ENCODE measurements around the gene FAM90A26.
"Not testable (repeated sequence)": the region's sequence is repeated elsewhere in the genome, so short reads cannot be mapped to it uniquely, and the experiment has no call there.

Gene FAM90A26, protein sequence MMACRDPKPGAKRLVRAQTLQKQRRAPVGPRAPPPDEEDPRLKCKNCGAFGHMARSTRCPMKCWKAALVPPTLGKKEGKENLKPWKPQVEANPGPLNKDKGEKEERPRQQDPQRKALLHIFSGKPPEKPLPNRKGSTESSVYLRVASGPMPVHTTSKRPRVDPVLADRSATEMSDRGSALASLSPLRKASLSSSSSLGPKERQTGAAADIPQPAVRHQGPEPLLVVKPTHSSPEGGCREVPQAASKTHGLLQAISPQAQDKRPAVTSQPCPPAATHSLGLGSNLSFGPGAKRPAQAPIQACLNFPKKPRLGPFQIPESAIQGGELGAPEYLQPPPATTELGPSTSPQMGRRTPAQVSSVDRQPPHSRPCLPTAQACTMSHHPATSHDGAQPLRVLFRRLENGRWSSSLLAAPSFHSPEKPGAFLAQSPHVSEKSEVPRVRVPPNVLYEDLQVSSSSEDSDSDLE

DNA sequence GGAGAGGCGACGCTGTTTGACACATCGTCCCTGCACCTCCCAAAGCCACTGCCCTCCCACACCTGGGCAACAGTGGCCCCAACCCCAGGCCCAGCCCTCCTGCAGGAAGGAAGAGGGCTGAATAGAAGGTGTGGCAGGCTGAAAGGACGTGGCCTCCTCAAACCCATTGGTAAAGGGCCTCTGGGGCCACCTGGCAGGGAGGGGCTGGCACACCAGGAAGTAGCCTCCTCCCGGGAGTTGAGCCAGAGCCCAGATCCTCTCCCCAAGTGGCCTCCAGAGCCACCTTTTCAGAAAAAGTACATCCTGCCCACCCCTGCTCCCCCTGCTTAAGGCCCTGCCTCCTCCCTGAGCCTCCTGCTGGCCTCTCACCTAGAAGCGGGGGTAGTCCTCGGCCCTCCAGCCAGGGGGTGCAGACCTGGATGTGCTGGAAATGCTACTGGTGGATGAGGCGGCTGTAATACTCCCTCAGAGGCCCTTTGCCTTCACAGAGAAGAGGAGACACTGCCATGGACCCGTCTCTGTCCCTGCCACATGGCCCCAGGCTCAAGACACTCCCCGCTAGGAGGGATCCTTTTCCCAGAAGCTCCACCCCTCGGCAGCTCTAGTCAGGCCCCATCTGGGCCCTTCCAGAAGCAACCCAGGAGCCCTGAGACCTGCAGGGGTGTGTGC, at the start of gene FAM90A26:
Gene FAM90A26, plus strand, starts transcription at position 619 of the 669 bp plus-strand sequence. CDS start 2,764 bp downstream, outside the sequence.
- not testable (repeated sequence) for H3K4me3 ChIP-seq (ENCODE audit: low read depth, low read length)

DNA sequence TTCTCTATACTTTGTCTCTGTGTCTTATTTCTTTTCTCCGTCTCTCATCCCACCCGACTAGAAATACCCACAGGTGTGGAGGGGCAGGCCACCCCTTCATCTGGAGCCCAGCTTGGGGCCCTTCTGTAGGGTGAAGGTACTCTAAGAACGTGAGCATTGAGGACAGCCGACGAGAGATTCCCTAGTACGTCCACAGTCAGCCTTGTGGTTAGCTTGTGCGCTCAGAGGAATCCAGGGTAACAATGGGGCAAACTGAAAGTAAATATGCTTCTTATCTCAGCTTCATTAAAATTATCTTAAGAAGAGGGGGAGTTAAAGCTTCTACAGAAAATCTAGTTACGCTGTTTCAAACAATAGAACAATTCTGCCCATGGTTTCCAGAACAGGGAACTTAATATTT, 47.5 kb upstream of the FAM90A26 start:
- not testable (repeated sequence) for H3K4me3 ChIP-seq (ENCODE audit: low read depth, low read length)

DNA sequence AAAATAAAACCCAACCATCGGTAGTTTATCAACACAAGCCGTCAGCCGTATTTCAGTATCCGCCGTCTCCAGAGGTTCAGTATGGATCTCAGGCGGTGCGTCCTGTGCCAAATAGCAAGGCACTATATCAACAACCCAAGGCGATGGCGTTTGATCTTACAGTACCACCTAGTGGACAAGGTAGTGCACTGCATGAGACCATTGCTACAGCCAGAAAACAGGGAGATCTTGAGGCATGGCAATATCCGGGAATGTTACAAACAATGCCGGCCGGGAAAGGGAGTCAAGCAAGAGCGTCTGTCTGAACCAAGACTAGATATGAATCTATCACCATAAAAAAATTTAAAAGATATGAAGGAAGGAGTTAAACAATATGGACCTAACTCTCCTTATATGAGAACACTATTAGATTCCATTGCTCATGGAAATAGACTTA, 46.6 kb upstream of the FAM90A26 start:
- not testable (repeated sequence) for H3K4me3 ChIP-seq (ENCODE audit: low read depth, low read length)

DNA sequence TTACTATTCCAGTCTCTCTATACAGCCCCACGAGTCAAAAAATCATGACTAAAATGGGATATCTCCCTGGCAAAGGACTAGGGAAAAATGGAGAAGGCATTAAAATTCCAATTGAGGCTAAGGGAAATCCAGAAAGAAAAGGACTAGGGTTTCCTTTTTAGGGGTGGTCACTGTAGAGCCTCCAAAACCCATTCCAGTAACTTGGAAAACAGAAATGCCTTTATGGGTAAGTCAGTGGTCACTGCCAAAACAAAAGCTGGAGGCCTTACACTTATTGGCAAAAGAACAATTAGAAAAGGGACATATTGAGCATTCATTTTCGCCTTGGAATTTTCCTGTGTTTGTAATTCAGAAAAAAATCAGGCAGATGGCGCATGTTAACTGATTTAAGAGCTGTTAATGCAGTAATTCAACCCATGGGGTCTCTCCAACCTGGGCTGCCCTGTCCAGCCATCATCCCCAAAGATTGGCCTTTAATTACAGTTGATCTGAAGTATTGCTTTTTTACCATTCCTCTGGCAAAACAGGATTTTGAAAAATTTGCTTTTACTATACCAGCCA, 44.5 kb upstream of the FAM90A26 start:
- H3K4me3 ChIP-seq (ENCODE audit: low read depth, low read length): not testable (repeated sequence)

DNA sequence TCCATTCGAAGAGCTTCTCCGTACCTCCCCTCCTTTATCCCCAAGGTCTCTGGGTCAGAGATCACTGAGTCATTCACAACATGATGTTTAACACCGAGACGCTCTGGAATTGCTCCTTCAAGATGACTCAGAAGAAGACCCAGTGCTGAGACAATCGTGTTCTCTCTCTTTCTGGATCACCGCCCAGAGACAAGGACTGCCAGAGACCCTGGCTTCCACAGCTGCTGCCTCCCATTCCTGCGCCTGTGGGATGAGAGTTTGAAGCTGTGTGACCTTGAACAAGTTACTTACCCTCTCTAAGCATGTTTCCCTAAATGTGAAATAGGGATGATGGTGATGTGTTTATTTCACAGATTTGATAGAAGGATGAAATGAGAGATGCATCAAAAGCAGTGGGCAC, 38.8 kb upstream of the FAM90A26 start:
- not testable (repeated sequence) for H3K4me3 ChIP-seq (ENCODE audit: low read depth, low read length)

DNA sequence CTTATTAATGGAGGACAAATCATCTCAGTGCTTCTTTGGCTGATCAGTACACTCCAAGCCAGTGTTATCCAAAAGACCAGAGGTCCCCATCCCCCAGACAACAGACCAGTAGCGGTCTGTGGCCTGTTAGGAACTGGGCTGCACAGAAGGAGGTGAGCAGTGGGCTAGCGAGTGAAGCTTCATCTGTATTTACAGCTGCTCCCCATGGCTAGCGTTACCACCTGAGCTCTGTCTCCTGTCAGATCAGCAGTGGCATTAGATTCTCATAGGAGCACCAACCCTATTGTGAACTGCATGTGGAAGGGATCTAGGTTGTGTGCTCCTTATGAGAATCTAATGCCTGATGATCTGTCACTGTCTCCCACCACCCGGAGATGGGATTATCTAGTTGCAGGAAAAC, 37.4 kb upstream of the FAM90A26 start:
- H3K4me3 ChIP-seq (ENCODE audit: low read depth, low read length): not testable (repeated sequence)

DNA sequence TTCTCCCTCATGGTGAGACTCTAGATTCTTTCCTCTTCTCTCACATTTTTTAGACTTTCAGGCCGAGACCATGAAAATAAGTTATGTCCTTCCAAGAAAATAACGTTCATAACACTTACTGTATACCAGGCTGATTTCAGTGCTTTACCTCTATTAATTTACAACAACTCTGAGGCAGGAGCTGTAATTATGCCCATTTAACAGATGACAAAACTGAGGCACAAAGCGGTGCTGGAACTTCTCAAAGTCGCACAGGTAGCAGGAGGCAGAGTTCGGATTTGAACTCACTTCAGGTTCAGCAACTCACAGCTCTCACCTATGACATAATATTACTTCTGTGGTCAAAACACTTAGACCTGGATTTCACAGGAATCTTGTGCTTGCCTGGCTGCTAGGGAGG, 36.2 kb upstream of the FAM90A26 start:
- H3K4me3 ChIP-seq (ENCODE audit: low read depth, low read length): not testable (repeated sequence)

DNA sequence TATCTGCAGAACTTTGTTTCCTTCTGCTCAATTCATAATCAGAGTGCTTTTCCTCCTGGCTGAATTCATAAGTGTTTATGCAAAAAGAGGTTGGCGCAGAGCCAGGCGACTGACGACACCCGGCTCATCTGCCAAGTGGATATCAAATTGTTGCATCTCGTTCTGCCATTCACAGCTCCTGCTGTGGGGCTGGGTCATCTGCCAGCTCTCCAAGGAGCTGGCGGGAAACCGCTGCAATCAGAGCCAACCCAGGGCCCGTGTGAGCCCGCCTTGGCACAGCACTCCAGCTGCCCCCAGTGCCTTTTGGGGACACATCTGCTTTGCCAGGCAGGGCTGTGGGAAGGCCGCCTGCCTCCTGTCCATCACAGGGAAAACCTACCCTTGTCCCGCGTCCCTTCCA, 35.7 kb upstream of the FAM90A26 start:
- H3K4me3 ChIP-seq (ENCODE audit: low read depth, low read length): not testable (repeated sequence)

DNA sequence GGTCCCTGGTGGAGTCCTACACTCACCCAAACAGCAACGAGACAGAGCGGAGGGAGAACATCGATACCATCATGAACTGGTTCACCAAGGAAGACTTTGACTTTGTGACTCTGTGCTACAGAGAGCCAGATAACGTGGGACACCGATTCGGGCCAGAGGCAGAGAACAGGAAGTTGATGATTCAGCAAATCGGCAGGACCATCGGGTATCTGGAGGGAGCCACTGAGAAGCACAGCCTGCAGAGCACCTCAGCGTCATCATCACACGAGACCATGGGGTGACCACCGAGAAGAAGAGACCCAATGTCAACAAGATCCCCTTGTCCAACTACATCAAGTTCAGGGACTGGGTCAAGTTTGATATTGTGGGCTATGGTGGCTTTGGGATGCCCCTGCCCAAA, 29.2 kb upstream of the FAM90A26 start:
- H3K4me3 ChIP-seq (ENCODE audit: low read depth, low read length): not testable (repeated sequence)

DNA sequence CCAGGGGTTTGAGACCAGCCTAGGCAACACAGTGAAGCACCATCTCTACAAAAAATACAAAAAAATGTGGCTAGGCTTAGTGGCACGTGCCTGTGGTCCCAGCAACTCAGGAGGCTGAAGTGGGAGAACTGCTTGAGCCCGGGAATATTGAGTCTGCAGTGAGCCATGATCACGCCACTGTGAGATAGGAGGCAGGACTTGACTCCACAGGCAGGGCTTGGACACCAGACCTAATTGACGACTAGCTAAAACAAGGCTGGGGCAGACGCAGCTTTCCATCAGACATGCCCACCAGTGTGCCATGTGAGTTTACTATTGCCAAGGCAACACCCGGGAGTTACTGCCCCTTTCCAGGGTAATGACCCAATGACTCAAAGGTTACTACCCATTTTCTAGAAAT, 27.4 kb upstream of the FAM90A26 start:
- not testable (repeated sequence) for H3K4me3 ChIP-seq (ENCODE audit: low read depth, low read length)

DNA sequence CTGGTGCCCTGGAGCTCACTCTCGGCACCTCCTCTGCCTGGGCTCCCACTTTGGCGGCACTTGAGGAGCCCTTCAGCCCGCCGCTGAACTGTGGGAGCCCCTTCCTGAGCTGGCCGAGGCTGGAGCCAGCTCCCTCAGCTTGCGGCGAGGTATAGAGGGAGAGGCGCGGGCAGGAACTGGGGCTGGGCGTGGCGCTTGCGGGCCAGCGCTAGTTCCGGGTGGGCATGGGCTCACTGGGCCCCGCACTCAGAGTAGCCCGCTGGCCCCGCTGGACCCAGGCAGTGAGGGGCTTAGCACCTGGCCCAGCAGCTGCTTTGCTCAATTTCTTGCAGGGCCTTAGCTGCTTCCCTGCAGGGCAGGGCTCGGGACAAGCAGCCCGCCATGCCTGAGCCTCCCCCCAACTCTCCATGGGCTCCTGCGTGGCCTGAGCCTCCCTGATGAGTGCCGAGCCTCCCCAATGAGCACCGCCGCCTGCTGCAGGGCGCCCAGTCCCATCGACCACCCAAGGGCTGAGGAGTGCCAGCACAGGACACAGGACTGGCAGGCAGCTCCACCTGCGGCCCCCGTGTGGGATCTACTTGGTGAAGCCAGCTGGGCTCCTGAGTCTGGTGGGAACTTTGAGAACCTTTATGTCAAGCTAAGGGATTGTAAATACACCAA, 26.7 kb upstream of the FAM90A26 start:
- H3K4me3 ChIP-seq (ENCODE audit: low read depth, low read length): no peak overlapping the region

DNA sequence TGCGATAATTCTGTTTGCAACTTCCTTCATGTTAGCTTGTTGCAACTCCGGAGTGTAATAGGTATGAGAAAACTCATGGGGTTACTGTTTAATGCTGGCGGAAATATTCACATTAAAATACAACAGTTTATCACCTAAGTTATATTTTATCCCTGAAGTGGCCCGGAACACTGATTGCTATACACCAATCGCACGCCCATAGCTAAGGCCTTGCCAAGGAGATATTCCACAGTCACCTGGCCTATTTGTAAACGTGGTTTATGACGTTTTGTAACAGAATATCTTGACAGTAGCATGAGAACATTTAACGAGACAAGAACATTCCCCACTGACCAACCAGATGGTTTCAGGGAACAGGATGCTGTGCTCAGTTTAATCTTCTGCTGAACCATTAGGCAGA, 23.2 kb upstream of the FAM90A26 start:
- H3K4me3 ChIP-seq (ENCODE audit: low read depth, low read length): no peak overlapping the region

DNA sequence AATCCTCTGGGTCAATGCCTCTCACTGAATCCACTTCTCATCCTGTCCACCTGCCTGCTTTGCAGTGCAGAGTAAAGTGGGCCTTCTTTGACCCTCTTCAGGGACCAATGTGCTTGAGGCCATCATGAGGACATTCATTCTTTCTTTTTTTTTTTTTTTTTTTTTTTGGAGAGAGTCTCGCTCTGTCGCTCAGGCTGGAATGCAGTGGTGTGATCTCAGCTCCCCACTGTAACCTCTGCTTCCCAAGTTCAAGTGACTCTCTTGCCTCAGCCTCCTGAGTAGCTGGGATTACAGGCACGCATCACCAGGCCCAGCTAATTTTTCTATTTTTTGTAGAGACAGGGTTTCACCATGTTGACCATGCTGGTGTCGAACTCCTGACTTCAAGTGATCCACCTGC, 22.8 kb upstream of the FAM90A26 start:
- not testable (repeated sequence) for H3K4me3 ChIP-seq (ENCODE audit: low read depth, low read length)

DNA sequence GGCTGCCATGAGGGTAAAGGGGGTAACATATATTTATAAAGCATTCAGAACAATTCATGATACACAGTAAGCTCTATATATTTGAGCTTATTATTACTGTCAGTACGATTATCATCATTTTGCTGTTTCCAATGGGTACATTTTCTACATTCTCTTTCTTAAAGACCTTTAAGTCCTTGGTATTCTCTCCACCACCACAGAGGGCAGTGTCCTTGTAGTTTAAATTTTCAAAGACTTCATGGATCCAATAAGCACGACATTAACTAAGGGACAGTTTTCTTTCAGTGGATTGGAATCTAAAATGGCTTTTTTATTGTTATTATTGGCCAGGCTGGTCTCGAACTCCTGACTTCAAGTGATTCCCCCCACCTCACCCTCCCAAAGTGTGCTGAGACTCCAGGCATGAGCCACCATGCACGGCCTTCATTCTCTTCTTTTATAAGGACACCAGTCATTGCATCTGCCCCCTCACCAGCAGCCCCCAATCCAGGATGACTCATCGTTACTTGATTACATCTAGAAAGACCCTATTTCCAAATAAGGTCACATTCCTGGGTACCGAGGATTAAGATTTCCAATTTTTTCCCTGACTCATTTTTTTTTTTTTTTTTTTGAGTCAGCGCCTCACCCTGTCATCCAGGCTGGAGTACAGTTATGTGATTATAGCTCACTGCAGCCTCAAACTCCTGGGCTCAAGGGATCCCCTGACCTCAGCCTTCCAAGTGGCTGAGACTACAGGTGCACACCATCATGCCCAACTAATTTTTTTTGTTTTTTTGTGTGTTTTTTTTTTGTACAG, 21.4 kb upstream of the FAM90A26 start:
- not testable (repeated sequence) for H3K4me3 ChIP-seq (ENCODE audit: low read depth, low read length)

DNA sequence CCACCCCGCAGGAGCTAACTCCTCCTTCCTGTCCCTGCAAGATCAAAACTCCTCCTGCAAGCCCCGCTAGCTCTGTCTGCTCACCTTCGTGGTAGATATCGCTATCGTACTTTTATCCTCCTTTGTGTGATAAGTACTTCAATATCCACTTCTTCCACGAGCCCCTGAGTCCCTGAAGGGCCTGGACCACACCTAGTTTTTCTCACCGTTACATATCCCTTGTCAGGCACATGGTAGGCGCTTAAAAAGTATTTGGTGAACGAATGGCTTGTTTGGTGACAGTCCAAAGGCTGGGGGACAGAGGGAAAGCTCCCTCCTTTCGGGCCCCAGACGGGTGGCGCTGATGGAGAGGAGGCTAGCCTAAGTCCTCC, 18.4 kb upstream of the FAM90A26 start:
- peak overlapping the region; percentile 58 for H3K4me3 ChIP-seq (ENCODE audit: low read depth, low read length)

DNA sequence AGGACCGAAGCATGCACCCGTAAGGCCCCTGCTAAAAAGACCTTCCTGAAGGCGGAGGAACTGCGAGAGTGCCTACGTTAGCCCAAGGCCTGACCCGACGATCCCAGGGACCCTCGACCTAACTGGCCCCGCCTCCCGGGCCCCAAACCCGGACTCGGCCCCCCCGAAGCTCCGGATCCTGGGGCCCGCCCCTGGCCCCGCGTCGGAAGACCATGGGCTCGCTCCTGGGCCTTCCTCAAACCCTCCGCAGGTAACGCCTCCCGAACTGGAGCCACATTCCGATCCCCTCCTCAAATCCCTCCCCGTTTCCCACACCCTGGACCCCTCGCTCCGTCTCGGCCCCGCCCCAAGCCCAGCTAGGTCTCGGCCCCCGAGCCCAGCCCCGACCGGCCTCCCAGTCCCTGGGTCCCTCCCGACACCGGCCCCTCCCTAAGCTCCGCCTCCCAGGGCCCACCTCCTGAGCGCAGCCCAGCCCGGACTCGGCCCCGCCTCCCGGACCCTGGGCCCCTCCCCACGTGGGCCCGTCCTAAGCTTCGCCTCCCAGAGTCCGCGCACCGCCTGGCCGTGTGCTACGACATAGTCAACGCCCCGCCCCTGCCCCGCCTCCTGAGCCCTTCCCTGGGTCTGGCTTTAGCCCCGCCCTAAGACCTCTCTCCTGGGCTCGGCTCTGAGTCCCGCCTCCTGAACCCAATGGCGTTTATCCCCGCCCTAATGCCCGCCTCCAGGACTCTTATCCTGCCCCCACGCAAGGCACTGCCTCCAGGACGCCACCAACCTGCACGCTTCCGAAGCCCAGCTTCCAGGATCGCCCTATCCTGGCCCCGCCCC, 17.8 kb upstream of the FAM90A26 start:
- peak overlapping the region; percentile 58 for H3K4me3 ChIP-seq (ENCODE audit: low read depth, low read length)

DNA sequence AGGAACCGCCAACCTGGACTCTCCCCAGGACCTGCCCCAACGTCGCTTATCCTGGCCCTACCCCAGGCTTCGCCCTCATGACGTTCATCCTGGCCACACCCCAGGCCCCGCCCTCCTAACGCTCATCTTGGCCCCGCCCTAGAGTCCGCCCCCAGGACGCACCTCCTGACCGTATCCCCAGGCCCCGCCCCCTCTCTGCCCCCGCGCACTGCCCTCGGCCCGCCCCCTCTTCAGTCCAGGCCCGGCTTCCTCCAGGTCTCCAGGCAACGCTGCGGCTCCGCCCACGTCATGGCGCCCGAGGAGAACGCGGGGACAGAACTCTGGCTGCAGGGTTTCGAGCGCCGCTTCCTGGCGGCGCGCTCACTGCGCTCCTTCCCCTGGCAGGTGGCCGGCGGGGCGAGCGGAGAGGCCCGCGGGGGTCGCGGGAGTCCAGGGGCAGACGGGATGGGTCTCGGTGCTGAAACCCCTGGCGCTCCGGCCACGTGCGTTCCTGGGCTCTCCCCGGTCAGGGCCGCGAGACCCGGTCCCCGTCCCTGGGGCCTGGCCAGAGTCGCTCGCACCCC, 17.1 kb upstream of the FAM90A26 start:
- H3K4me3 ChIP-seq (ENCODE audit: low read depth, low read length): peak overlapping the region; percentile 51

DNA sequence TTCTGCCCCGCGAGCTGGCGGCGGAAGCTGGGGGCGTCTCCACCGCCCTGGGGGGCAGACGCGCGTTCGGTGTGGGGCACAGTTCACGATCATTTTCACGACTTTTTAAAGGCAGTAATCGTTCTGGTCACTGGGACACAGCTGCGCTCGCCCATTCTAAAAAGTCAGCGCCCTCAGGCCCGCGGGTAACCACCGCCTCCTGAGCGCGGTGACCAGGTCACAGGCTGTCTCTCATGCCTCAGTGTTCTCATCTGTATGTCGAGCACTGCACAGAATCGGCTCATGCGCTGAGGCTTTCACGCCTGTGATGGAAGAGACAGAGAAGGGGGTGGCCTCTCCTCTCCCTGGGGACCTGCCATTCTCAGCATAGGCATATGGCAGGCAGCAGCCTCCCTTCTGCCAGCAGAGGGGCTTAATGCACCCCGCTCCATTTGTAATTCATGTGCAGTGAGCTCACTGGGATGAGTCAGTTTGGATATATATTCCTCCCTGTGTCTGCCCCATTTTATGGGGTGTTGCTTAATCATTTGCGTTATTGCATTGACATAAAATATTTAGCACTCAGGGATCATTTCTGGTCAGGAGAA, 16.5 kb upstream of the FAM90A26 start:
- peak overlapping the region; percentile 51 for H3K4me3 ChIP-seq (ENCODE audit: low read depth, low read length)

Measured in iPS-11a (cell line).